Ishikawa (cell line): Measurements from ENCODE around the gene FBXO21.

Source experiments
- CEBPB ChIP-seq: IDR thresholded peaks from 2 replicates; pipeline ENCODE4 v1.6.1; 2012
- CREB1 ChIP-seq: IDR thresholded peaks from 2 replicates; pipeline ENCODE4 v1.6.1; 2012; ENCODE audit warnings: low read depth
- EGR1 ChIP-seq: IDR thresholded peaks from 2 replicates; pipeline ENCODE4 v1.6.1; 2012
- EP300 ChIP-seq: IDR thresholded peaks from 2 replicates; pipeline ENCODE4 v1.6.1; 2012; ENCODE audit warnings: borderline replicate concordance
- FOXM1 ChIP-seq: IDR thresholded peaks from 2 replicates; pipeline ENCODE4 v1.6.1; 2012; ENCODE audit warnings: low read depth, borderline replicate concordance
- NFIC ChIP-seq: IDR thresholded peaks from 2 replicates; pipeline ENCODE4 v1.6.1; 2012
- RAD21 ChIP-seq: IDR thresholded peaks from 2 replicates; pipeline ENCODE4 v1.6.1; 2012; ENCODE audit warnings: low read depth
- TAF1 ChIP-seq: IDR thresholded peaks from 2 replicates; pipeline ENCODE4 v1.6.1; 2012; ENCODE audit warnings: low read depth, mild to moderate bottlenecking
- TCF12 ChIP-seq: IDR thresholded peaks from 2 replicates; pipeline ENCODE4 v1.6.1; 2012; ENCODE audit warnings: low read depth
- TEAD4 ChIP-seq: IDR thresholded peaks from 2 replicates; pipeline ENCODE4 v1.6.1; 2012
- YY1 ChIP-seq: IDR thresholded peaks from 2 replicates; pipeline ENCODE4 v1.6.1; 2012; ENCODE audit warnings: low read depth
- ZBTB7A ChIP-seq: IDR thresholded peaks from 2 replicates; pipeline ENCODE4 v1.6.1; 2012; ENCODE audit warnings: low read depth
- TF ChIP-seq, protein P1 (sequence below): IDR thresholded peaks from 2 replicates; pipeline ENCODE4 v1.6.1; 2012
- TF ChIP-seq, protein P2 (sequence below): IDR thresholded peaks from 2 replicates; pipeline ENCODE4 v1.6.1; 2012
- TF ChIP-seq, protein P3 (sequence below): IDR thresholded peaks from 2 replicates; pipeline ENCODE4 v1.6.1; 2012; ENCODE audit warnings: low read depth, mild to moderate bottlenecking

FBXO21 gene

DNA sequence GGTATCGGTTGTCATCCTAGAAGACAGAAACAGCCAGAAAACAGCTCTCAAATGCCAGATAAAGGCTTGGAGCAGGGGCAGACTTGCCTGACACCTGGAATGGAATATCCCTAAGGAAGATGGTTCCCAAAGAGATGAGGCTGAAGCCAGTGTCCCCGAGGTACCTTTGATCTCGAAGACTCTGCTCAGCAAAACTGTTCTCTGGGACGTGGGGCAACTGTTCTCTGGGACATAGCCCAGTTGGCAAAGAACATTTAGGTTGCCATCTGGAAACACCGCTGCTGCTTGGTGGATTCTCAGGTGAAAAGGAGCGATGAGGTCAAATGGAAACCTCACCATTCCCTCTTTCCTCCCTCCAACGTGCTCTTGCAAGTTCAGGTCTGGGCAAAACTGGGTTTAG lies 27.9 kb upstream of the FBXO21 start:
- TF ChIP-seq TCF12: no peak
- no peak for TF ChIP-seq CEBPB
- TF ChIP-seq, protein P1, sequence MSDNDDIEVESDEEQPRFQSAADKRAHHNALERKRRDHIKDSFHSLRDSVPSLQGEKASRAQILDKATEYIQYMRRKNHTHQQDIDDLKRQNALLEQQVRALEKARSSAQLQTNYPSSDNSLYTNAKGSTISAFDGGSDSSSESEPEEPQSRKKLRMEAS: no peak
- TF ChIP-seq NFIC: no peak
- TF ChIP-seq TEAD4: no peak

DNA sequence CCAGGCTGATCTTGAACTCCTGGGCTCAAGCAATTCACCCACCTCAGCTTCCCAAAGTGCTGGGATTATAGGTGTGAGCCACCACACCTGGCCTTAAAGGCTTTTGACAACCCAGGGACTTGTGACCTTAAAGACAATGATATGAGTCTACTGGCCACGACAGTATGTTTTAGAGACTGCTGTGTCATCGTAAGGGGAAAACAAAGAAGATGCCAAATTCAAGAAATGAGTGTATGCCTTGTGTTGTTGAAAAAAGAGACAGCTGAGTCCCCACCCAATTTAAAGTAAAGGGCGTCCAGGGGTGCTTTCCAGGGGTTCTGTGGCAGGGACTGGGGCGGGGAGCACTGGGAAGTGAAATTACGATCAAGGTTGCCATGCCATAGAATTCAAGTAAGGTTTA lies 26.4 kb upstream of the FBXO21 start:
- TF ChIP-seq, protein P2, sequence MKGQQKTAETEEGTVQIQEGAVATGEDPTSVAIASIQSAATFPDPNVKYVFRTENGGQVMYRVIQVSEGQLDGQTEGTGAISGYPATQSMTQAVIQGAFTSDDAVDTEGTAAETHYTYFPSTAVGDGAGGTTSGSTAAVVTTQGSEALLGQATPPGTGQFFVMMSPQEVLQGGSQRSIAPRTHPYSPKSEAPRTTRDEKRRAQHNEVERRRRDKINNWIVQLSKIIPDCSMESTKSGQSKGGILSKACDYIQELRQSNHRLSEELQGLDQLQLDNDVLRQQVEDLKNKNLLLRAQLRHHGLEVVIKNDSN: no peak
- TF ChIP-seq NFIC (no peak), CREB1 (no peak), EGR1 (no peak)
- TF ChIP-seq, protein P3, sequence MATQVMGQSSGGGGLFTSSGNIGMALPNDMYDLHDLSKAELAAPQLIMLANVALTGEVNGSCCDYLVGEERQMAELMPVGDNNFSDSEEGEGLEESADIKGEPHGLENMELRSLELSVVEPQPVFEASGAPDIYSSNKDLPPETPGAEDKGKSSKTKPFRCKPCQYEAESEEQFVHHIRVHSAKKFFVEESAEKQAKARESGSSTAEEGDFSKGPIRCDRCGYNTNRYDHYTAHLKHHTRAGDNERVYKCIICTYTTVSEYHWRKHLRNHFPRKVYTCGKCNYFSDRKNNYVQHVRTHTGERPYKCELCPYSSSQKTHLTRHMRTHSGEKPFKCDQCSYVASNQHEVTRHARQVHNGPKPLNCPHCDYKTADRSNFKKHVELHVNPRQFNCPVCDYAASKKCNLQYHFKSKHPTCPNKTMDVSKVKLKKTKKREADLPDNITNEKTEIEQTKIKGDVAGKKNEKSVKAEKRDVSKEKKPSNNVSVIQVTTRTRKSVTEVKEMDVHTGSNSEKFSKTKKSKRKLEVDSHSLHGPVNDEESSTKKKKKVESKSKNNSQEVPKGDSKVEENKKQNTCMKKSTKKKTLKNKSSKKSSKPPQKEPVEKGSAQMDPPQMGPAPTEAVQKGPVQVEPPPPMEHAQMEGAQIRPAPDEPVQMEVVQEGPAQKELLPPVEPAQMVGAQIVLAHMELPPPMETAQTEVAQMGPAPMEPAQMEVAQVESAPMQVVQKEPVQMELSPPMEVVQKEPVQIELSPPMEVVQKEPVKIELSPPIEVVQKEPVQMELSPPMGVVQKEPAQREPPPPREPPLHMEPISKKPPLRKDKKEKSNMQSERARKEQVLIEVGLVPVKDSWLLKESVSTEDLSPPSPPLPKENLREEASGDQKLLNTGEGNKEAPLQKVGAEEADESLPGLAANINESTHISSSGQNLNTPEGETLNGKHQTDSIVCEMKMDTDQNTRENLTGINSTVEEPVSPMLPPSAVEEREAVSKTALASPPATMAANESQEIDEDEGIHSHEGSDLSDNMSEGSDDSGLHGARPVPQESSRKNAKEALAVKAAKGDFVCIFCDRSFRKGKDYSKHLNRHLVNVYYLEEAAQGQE: no peak

DNA sequence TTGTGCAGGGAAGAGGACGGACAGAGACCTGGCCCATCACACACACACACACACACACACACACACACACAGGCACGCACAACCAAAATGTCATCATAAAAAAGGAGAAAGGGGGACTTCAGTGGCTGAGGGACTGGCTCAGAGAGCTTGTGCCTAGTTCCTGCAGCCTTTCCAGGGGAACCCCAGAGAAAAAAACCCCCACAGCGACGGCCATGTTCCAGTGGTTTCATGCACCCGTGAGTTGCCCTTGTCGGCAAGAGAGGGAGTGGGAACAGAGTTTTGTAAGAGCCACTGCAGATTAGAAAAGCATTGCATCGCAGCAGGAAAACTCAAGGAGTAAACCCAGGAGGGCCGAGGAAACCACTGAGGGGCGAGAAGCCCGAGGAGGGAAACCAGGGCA lies 24.5 kb upstream of the FBXO21 start:
- TF ChIP-seq TCF12 (no peak), RAD21 (no peak), NFIC (no peak), EP300 (no peak), YY1 (no peak), CREB1 (no peak), TEAD4 (no peak), EGR1 (no peak), ZBTB7A (no peak), TAF1 (no peak), FOXM1 (no peak)
- TF ChIP-seq, protein P2: no peak
- TF ChIP-seq, protein P1: no peak
- TF ChIP-seq, protein P3: no peak

DNA sequence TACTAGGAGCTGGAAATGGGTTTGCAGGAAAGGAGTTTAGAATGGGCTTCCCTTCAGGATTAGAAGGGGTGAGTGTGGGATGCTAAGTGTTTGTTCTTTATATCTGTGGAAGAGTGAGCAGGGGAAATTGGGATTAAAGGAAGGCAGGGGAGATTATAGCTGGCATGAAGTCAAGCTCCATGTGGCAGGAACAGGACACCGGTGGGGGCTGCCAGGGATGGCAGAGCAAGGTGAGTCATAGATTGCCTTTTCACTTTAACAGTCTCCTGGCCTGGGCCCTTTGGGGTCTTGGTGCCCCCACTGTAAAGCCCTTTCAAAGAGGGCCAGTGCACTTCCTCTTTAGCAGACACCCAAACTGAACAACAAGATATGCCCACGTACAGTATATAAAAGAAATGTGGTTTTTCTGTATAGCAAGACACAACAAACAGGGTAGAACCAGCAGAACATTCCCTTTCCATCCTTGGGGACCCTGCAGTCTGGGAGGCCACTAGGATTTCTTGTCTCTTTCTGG lies 23.1 kb upstream of the FBXO21 start:
- TF ChIP-seq EP300 (no peak), FOXM1 (no peak)
- TF ChIP-seq, protein P3: no peak

DNA sequence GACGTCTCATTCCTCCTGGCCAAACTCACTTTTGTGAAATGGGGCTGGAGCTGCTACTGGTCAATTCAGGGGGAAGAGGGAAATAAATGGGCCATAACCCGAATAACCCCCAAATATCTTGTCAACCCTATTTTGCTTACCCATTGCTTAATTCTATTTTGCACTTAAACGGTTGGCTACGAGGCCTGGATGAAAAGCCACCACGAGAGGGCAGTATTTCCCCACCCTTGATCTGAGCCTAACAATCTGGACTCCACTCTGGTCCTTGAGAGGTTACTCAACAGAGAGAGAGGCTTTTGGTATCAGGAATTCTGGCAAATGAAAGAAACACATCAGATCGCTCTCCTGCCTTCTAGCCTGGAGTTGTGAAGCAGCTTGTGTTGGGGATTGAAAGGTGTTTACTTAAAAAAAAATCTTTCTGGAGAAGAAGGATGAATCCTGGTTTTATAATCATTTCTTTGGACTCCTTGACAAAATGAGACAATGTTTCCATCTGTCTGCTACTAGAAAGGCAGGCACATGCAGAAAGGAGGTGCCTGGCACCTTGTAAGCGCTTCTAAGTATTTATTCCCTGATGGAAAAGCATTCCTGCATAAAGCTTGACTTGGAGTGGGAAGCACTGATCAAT lies 22.4 kb upstream of the FBXO21 start:
- no peak for TF ChIP-seq CEBPB
- TF ChIP-seq, protein P1: no peak
- peak; percentile 89 for TF ChIP-seq RAD21
- TF ChIP-seq TAF1: no peak
- TF ChIP-seq YY1: no peak
